ENCODE measurements around the gene HOXA13. TPM values are rescaled to one million over a fixed set of nuclear protein-coding genes. Genes with fewer than 3 reads are reported as not detected.

HOXA13 gene
- under 0.01 TPM in 1 of 2 replicates, not detected in the other for total RNA-seq

DNA sequence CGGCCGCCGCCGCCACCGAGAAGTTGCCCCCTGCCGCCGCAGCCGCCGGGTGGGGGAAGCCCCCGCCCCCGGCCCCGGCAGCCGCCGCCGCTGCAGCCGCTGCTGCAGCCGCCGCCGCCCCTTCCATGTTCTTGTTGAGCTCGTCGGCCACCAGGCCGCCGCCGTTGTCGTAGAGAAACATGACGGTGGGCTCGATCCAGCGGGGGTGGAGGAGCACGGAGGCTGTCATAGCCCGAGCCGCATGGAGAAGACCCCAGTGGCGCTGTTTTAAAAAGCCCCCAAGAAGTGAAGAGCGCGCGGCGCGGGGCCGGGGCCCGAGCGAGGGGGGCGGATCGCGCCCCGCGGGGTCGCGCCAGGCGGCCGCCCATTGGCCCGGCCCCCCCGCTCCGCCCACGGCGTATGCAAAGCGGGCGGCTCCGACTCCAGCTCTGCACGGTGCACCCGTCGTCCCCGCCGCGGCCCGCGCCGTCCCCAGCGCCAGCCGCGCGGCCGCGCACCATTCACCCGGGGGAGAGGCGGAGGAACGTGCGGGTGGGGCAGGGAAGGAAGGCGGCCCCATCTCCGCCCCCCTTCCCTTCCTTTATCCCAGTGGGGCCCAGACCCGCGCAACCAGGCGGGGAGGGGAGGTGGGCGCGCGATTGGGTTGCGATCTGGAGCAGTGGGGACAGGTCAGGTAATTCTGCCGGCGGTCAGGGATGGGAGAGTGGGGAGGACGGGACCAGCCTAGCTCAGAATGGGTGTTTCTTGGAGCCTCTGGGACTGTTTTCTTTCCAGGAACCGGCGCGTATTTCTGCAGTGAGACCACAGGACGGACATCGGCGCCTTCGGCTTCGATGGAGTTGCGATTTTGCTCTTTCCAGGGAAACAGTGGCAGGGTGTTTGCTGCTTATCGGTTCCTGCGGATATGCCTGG lies at the start of gene HOXA13:
Gene HOXA13, minus strand, starts transcription at position 243 of the 912 bp plus-strand sequence. Its CDS starts 14 bp downstream, at position 229.
- no peak for DNase-seq

DNA sequence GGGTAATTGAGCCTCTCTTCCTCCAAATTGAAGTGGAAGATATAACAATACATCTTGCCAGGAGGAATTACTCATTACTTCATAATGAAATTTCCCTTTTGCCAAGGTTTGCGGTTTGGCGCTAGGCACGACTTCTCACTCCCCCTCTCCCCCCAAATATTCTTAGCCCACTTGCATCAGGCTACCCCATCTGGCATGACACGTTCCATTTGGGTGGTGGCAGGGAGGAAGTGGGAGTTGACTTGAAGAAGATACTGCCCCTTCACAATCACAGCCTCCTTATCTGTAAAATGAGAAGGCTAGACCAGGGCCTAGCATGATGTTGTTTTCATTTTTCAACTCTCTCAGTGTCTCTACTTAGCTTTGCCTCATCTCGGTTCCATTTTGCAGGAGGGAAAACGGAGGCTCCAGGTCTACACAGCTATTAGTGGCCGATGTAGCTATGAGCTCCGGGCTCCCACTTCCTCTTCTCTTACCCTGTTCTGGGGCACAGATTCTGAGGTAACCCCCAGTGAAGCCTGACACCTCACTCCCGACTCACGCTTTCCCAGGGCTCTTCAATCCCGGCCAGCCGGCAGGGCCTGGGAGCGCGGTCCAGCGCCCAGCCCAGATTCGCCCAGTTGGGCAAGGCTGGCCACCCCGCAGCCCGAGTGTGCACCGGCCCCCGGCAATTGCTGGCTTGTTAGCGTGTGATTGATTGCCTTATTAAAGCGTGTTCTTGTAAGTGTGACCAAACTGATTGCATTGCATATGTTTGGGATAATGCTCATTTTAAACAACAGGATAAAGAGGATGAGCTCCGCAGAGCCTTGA lies 49.2 kb upstream of the HOXA13 start:
- DNase-seq, result no peak

- no peak for DNase-seq
These were observed 48.5 kb upstream of the HOXA13 start for GRCh38 chr7:27248427-27248806.

DNA sequence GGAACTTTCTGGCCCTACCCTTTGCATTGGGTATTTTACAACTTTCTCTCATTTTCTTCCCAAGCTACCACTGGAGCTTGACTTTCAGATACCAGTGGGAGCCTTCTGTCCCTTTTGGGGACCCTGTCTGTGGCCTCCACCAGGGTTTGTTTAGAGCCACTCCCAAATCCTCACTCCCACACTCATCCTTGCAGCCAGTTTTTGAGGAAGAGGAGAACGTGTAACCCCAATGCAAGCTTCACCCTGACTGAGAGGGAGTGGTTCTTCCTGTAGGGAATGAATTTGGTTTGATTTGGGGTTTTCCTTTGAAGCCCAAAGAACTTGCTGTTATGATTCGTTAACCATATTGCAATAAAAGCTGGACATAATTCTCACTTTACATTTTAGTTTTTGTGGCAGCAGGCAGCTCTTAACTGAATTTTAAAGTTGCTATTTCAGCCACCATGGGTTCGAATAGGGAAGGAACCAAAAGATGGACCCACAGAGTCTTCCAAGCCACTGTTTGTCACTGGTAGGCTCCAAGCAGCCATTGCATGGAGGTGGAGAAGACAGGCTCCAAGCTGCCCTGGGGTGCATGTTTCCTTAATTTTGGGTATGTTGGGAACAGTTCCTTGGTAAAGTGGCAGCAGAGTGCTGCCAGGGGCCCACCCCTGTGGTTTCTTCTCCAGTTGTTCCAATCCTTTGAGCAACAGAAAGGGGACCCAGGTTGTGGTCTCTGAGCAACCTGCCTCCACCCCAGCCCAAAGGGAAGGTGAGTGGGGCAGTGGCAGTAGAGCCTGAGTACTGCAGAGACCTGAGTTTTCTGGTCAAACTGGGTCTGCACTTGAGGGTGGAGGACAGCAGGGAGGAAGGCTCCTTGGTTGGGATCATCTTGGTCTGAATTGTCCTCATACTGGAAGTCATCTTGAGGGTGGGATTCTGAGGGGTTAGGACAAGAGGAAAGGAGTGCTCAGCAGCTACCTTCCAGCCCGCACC lies 47.8 kb upstream of the HOXA13 start:
- DNase-seq, result no peak

DNA sequence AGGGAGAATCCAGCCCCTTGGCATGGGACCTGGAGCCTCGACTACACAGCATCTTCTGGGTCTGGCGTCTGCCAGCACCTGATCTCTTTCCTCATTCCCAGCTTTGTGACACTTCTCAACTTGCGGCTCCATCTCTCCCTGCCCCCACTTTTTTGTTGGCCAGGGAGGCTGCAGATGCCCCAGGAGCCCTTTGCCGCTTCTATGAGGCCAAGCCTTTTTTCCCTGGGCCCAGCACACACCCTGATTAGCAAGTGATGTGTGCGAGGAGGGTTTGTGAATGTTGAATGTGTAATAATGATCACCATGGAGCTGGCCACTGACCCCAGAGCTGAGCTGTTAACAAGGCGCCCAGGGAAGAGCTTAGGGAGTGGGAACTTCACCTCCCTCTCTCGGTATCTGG lies 47.1 kb upstream of the HOXA13 start:
- no peak for DNase-seq

DNA sequence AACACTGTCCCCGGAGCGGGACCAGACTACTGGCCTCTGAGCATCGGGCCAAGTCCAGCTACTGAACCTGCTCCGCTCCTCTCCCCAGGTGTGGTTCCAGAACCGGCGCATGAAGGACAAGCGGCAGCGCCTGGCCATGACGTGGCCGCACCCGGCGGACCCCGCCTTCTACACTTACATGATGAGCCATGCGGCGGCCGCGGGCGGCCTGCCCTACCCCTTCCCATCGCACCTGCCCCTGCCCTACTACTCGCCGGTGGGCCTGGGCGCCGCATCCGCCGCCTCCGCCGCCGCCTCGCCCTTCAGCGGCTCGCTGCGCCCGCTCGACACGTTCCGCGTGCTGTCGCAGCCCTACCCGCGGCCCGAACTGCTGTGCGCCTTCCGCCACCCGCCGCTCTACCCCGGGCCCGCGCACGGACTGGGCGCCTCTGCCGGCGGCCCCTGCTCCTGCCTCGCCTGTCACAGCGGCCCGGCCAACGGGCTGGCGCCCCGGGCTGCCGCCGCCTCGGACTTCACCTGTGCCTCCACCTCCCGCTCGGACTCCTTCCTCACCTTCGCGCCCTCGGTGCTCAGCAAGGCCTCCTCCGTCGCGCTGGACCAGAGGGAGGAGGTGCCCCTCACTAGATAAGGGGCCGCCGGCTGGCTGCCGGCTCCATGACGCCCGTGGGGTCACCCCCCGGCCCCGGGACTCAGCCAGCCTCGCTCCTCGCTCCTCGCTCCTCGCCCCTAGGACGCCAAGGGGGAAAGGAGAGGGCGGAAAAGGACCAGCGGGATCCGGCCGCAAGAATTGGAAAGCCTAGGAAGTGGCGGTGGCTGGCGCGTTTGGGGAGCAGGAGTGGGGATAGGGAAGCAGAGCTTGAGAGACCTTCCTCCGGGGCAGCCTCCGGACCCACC lies 46.2 kb upstream of the HOXA13 start:
- no peak for DNase-seq

- DNase-seq, result no peak
These were observed 45.4 kb upstream of the HOXA13 start for GRCh38 chr7:27245124-27245797.

GRCh38 chr7:27244488-27245123 lies 44.7 kb upstream of the HOXA13 start:
- no peak for DNase-seq

DNA sequence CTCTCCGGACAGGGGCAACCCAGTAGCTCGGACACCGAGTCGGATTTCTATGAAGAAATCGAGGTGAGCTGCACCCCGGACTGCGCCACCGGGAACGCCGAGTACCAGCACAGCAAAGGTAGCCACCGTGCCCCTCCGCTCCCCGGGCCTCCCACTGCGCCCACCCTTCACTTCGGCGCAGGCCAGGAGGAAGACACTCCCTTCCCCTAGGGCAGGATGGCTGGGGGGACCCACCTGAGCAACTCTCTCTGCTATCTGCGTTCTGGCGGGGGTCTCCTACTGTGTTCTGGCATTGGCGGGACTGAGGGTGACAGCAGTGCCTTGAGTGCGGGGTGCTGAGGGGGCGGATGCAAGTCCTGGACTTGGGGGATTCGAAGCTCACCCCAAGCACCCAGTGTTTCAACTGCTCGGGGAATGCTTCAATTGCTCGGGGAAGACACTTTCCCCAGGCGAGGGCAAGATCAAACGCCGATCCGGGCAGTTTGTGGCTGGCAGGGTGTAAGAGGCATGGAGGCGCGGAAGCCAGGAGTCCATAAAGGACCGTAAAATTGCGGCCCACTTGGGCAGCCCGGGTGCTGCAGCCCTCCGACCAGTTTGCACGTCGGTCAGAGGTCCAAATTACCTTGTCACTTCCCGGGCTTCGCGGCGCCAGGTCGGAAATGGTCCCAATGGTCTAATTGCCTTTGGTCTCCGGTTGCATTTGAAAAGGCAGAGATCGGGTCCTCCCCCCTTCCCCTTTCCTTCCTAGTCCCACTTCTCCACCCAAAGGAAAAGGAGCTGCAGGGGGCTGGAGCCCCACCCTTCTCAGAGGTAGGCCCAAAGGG lies 43.7 kb upstream of the HOXA13 start:
- DNase-seq, result no peak

- no peak for DNase-seq
These were observed 42.9 kb upstream of the HOXA13 start, which contains the start of gene EVX1 for GRCh38 chr7:27242555-27243339. EVX1 (plus strand) TSS chr7:27242802; CDS start chr7:27243031, 229 bp downstream.

GRCh38 chr7:27242154-27242553 lies 42.3 kb upstream of the HOXA13 start:
- no peak for DNase-seq

DNA sequence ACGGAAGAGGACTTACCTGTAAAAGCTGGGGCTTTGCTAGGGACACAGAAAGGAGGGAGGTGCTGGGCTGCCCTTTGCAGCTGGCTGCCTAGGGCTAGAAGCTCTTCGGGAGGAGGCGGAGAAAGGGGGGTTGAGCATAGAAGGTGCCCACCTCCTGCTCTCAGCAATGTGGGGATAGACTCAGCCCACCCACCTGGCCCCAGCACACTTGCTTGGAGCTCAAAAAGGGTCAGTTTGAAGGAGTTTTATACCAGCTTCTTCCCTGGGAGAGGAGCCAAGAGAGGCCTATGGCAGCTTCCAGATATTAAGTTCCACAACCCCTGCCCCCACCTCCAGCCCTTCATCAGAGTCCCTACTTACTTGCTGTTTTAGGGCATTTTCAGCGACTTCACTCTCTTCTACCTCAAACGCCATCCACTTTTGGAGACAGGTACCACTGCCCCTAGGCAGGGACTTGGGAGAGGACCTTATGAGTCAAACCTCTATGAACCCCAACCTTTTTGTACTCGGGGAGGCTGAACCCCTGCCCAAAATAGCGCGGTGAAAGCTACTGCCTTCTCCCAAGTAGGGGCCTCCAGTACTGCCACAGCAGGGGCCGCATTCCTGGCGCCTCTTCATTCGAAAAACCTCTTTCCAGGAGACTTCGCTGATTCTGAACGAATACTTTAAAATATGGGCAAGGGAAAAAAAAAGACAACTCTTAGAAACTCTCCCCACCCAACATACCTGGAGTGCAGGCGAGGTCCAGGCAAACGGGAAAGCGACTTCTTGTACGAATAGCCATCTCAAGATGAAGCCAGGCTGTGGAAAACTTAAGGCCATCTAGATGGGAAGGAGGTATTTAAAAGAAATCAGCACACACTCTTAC lies 41.5 kb upstream of the HOXA13 start:
- no peak for DNase-seq

DNA sequence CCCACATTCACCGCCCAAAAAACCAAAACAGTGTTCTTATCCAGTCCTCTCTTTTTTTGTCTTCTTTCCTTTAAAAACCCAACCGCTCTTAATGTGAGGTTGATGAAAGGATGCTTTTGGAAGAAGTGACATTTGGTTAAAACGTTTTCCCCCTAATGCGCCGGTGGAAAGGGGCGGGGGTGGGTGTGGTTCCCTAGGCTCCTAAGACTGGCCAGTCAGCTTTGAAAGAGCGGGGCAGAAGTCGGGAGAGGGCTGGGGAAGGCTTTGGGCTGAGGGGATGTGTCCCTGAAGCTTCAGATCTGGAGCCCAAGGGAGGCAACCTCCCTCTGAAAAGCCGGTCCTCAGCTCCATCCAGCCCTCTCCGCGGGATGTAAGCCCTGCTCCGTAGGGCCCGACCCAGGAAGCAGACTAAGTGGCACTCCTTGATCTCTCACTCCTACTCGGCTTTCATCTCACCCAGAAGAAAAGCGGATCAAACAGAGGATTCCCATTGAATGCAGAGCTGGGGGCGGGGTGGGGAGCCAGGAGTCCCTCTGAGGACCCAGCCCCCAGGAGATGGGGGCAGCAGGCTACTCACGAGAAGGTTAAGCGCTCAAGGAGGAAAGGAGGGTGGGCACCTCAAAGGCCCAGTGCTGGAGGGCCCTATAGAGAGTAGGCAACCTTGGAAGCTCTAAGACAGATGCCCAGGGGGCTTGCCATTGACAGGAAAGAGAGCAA lies 40.3 kb upstream of the HOXA13 start:
- DNase-seq, result no peak

DNA sequence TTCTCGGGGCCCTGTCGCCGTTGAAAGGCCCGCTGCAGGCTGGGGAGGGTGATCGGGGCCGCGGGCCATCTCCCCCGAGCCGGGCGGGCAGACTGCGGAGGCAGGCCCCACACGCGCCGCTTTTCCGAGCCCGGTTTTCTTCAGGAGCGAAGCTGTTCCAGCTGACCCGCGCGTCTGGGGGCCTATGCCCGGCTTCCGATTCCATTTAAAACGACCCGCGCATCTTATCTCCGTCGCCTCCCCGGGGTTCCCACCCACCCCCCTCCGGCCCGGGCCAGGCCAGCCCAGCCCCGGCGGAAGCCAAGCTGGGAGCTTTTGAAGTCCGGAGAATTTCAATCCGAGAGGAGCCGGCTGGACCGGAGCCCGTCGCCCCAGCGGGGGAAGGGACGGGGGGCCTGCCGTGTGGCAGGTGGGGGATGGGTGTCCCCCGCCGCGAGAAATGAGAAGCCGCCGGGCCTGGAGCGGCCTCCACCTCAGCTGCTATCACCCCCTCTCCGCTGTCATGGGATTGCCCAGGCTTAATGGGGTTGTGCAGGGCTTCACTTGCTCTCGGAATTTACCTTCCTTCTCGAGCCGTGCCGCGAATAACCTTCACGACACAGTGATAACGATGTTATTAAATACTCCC lies 39.6 kb upstream of the HOXA13 start:
- DNase-seq, result no peak

GRCh38 chr7:27238979-27239386 lies 39.1 kb upstream of the HOXA13 start:
- DNase-seq, result no peak

DNA sequence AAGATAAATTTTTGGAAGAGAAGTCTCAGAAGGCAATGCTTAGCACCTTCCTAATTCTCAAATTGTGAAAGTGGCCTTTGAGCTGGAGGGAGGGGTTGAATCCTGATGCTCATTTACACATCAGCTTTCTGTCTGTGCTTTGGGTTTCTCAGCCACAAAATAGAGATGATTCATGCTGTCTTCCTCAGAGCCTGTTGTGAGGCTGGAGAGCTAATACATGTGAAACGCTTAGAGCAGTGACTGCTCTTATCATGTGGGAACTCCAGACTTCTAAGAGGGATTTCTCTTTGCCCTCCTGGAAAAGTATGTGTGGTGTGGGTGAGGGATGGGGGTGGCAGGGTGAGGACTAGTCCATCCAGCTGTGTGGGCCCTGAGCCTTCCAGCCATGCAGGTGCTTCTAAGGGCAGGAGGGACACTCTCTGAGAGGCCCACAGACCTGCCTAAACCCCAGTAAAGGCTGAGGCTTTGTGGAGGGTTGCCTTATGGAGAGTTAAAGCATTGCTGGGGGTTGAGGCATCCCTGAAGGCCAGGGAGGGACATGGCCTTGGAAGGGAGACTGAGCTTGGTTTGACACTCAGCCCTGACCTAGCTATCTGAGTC lies 37.9 kb upstream of the HOXA13 start:
- DNase-seq, result no peak
